HG02852 (cell line): ENCODE results near the gene FAM13A.

Experiments used
- ATAC-seq: cut with Tn5 transposase; IDR thresholded peaks from one replicate; pipeline ENCODE4 v1.9.1; 2021; ENCODE audit warnings: mild to moderate bottlenecking, moderate library complexity; ENCODE audit not compliant: unreplicated experiment

The FAM13A gene

GRCh38 chr4:88792821-88793220, 264.2 kb downstream of the FAM13A start:
- no peak for ATAC-seq

GRCh38 chr4:88792268-88792781, 264.7 kb downstream of the FAM13A start:
- ATAC-seq = peak; percentile 88

DNA sequence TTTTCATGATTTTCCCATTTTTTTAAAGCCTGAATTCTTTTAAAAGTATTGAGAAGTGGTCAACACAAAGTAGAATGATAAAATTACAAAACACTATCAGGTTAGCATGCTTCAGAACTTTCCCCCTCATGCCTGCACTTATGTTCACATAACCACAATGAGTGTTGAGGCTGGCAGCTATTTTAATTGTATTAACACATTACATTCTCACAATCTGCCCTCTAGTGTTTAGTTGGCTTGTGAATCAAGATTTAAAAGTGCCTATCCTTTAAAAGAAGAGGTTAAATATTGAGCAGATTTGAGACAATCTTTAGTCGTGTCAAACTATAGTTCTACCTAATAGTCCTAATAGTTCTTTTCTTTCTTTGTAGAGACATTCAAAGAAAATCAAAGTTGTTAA, 265.7 kb downstream of the FAM13A start:
- no peak for ATAC-seq

DNA sequence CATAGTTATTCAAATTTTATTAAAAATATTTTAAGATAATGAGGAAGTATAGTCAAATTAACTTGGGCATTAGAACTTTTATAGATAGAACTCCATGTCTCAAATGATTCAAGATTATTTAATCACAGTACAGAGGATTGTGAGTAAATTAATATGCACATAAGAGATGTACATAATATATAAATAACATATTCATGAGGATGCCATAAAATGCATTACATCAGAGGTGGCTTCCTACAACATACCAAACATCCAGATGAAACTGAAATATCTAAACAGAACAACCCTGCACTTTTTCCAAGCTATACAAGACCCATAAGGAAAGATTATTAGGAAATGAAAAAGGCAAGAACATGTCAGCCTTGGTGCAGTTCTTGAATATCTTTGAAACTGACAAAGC, 268.1 kb downstream of the FAM13A start:
- ATAC-seq = no peak

DNA sequence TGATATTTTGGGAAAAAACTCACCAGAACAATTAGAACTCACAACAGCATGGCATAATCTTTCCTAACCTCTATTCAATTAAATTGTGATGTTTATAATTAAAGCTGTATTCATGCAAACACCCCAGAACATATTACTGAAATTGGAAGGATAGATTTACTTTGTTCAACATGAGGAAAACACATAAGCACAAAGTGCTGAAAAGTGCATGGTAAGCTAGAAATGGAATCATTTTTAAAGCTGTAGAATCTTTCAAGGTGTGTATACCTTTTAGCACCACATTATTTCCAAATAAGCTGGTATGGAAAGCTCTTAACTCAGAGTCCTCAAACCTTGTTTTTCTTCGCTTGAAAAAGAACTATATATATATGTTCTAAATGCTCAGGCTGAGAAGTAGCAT, 268.6 kb downstream of the FAM13A start:
- no peak for ATAC-seq

GRCh38 chr4:88786011-88786410, 271.0 kb downstream of the FAM13A start:
- ATAC-seq = no peak

DNA sequence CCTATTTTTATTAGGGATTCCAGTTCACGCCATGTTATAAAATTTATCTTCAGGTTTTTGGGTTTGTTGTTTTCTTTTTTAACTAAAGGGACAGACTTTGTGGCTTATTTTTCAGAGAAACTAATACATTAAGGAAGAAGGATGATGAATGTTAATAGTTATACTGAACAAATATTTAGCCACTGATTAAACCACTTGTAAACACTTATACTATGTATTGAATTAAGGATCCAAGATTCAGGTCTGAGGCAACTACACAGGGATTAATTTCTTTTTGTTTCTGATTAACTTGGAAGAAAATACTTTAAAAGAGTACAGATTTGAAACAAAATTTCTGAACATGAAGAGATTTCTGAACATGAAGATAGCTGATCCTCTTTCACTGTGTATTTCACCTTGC, 276.6 kb downstream of the FAM13A start:
- ATAC-seq = no peak

DNA sequence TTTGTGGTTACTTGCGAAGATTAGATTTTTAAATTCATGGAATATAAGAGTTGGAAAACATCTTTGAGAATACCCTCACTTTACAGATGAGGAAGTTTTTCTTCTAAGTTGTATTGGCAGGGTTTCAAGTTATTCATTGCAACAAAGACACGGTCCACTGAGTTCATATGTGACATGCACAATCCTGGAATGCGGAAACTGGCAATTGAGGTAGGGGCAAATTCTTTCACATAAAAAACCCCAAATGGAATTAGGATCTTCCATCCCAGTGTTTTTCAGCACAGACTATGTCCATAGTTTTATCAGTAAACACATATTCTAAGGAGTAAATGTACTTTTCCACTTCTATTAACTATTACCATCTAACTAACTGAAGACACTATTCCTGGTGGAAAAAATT, 277.6 kb downstream of the FAM13A start:
- ATAC-seq = no peak

DNA sequence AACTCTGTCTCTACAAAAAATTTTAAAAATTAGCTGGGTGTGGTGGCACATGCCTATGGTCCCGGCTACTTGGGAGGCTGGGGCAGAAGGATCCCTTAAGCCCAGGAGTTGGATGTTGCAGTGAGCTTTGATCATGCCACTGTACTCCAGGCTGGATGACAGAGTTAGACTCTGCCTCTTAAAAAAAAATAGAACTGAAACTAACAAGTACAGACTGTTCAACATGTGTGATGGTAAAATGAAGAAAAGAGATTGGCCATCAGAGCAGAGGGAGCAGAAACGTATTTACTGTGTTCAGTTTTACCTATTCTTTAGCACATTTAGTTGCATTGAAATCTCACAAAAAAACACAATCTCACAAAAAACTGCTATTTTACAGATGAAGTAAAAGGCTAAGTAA, 281.5 kb downstream of the FAM13A start:
- ATAC-seq = no peak

DNA sequence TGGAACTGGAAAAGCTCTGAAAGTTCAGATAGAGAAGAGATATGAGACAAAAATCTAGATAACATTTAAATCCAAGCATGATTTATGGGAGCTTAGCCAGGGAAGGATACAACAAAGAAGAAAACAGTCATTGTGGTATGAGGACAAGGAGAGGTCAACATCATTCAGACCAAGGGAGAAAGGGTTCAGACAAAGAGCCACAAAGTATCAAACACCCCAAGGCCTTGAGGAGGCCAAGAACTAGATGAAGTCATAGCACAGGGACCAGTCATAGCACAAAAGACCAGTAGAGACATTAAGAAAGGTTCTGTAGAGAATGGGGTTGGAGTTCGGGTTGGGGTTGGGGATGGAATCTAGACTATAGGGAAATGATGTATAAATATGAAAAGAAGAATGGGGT, 282.0 kb downstream of the FAM13A start:
- no peak for ATAC-seq

- no peak for ATAC-seq
These were observed 285.0 kb downstream of the FAM13A start for GRCh38 chr4:88771883-88772450.

GRCh38 chr4:88765729-88766128, 291.3 kb downstream of the FAM13A start:
- no peak for ATAC-seq

- no peak for ATAC-seq
These were observed 293.9 kb downstream of the FAM13A start for GRCh38 chr4:88763075-88763474.

DNA sequence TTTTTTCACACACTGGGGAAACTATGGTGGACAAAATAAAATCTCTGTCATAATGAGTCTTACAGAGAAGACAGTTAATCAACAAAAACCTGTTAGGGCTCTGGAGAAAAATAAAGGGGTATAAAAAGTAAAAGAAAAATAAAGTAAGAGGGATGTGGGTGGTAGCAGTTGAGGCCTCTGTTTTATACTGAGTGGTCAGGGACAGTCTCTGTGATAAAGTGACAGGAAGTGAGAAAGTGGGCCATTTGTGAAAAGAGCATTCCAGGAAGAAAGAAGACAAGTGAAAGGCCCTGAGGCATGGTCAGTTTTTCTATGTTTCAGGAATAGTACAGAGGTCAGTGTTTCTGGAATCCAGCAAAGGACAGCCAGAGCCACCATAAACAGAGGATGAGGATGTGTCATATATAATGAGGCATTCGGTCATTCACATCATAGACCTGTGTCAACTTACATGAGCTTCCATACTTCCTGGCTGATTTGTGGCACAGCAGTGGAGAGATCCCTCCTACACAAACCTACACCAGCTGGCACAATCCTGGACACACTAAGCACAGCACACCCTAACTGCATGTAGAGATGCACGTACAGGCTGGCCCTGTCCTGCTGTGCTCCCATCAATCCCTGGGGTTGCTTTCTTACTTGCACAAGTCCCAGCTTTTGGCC, 295.0 kb downstream of the FAM13A start:
- ATAC-seq = no peak

DNA sequence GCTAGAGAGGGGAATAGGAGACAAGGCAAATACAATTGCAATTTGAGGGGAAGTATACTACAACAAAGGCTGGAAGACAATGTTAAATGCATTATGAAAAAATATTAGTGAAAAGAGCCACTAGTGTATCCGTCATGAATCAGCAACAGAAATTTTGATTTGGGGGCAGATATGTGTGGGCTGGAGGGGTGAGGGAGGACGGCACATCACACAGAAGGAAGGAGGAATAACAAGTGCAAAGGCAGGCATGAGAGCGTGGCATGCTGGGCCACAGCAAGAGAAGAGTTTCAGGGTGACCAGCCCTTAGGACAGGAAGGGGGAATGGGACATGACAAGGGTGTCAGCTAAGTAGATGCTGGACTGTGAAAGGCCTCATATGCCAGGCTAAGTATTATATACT, 295.6 kb downstream of the FAM13A start:
- ATAC-seq = no peak

GRCh38 chr4:88759895-88760290, 297.1 kb downstream of the FAM13A start:
- ATAC-seq = no peak

DNA sequence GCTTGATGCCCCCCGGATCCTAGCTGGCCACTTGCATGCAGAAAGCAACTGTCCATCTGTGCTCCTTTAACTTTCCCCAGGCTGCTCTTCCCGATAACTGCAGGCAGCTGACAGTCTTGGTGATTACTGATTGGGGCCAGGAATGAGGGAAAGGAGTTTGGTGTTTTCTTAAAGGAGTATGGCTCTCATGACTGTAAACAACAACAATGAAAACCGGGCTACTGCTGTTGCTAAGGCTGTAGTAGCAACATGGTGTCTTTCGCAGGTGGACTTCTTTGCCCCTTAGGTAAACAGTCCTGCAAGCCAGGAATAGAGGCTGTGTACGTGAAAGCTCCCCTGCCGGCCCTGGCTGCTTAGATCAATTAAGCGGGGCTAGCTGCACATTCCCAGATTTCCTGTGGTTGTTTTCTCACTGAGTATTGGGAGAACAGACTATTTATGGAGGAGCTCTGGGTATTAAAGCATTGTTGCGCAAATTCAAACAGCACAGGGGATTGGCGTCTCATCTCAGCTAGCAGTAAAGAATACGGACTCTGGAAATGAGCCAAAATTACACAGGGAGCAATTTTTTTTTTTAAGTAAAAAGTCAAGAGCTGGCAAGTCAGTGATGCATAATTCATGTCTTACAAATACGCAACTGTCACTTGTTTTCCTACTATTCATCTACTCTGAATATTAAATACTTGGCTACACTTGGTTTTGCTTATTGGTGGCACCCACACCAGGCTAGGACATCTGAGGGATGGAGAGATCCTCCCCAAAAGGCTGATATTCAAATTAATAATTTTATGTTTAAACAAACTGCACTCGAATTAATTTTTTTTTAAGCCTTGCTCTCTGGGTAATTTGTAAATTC, 297.7 kb downstream of the FAM13A start:
- ATAC-seq = no peak

- no peak for ATAC-seq
These were observed 298.7 kb downstream of the FAM13A start for GRCh38 chr4:88758264-88758663.

- no peak for ATAC-seq
These were observed 299.2 kb downstream of the FAM13A start for GRCh38 chr4:88757776-88758175.

- no peak for ATAC-seq
These were observed 299.9 kb downstream of the FAM13A start for GRCh38 chr4:88757067-88757466.

- ATAC-seq = no peak
These were observed 300.8 kb downstream of the FAM13A start for GRCh38 chr4:88756149-88756548.

- no peak for ATAC-seq
These were observed 301.5 kb downstream of the FAM13A start for GRCh38 chr4:88755454-88755853.
